Mesendoderm (in vitro differentiated cells): ENCODE data around the gene AKAP13.

ENCODE experiments used
- DNase-seq: peaks from one replicate; pipeline ENCODE4 v3.0.0; 2013
- H2AK5ac ChIP-seq: 2 replicates; pipeline ENCODE4 v1.6.1; 2013; ENCODE audit warnings: low read length, inconsistent platforms
- H2BK120ac ChIP-seq: 2 replicates; pipeline ENCODE4 v1.6.1; 2013; ENCODE audit warnings: low read depth, mild to moderate bottlenecking, low read length, moderate library complexity, mixed read lengths
- H2BK15ac ChIP-seq: replicated peaks from 2 replicates; pipeline ENCODE4 v1.6.1; 2013; ENCODE audit warnings: low read depth, mild to moderate bottlenecking, moderate library complexity
- H2BK5ac ChIP-seq: 2 replicates; pipeline ENCODE4 v1.6.1; 2013; ENCODE audit warnings: low read length, inconsistent platforms
- H3K18ac ChIP-seq: 2 replicates; pipeline ENCODE4 v1.6.1; 2013; ENCODE audit warnings: mild to moderate bottlenecking, low read length, mixed read lengths
- H3K23ac ChIP-seq: one replicate; pipeline ENCODE4 v1.6.1; 2013; ENCODE audit warnings: low read length
- H3K27ac ChIP-seq: 2 replicates; pipeline ENCODE4 v1.5.1; 2013; ENCODE audit warnings: low read depth, mild to moderate bottlenecking, inconsistent platforms, low read length, moderate library complexity
- H3K27me3 ChIP-seq: 2 replicates; pipeline ENCODE4 v1.6.1; 2013; ENCODE audit warnings: low read length, control low read depth, mild to moderate bottlenecking, inconsistent platforms; ENCODE audit not compliant: insufficient read depth, poor library complexity
- H3K36me3 ChIP-seq: 2 replicates; pipeline ENCODE4 v1.6.1; 2013; ENCODE audit warnings: low read length, inconsistent platforms; ENCODE audit not compliant: control insufficient read depth, insufficient read depth
- H3K4ac ChIP-seq: one replicate; pipeline ENCODE4 v1.6.1; 2013; ENCODE audit warnings: low read depth, mild to moderate bottlenecking, low read length, moderate library complexity
- H3K4me1 ChIP-seq: 2 replicates; pipeline ENCODE4 v1.6.1; 2013; ENCODE audit warnings: low read depth, low read length, inconsistent platforms; ENCODE audit not compliant: control insufficient read depth
- H3K4me2 ChIP-seq: 2 replicates; pipeline ENCODE4 v1.6.1; 2013; ENCODE audit warnings: low read length
- H3K4me3 ChIP-seq: 2 replicates; pipeline ENCODE4 v1.5.1; 2013; ENCODE audit warnings: mild to moderate bottlenecking, low read length
- H3K56ac ChIP-seq: one replicate; pipeline ENCODE4 v1.6.1; 2013; ENCODE audit warnings: low read length
- H3K79me1 ChIP-seq: 2 replicates; pipeline ENCODE4 v1.6.1; 2013; ENCODE audit warnings: low read length, inconsistent platforms
- H3K79me2 ChIP-seq: 2 replicates; pipeline ENCODE4 v1.6.1; 2013; ENCODE audit warnings: mild to moderate bottlenecking, low read length; ENCODE audit not compliant: control insufficient read depth, insufficient read depth
- H3K9ac ChIP-seq: 2 replicates; pipeline ENCODE4 v1.6.1; 2013; ENCODE audit warnings: low read length, inconsistent platforms
- H4K5ac ChIP-seq: one replicate; pipeline ENCODE4 v1.6.1; 2013; ENCODE audit warnings: low read length
- H4K8ac ChIP-seq: one replicate; pipeline ENCODE4 v1.6.1; 2013; ENCODE audit warnings: low read depth, mild to moderate bottlenecking, control low read depth, low read length, moderate library complexity
- whole genome bisulfite sequencing: extraction: QIAGEN DNeasy Blood & Tissue Kit; methylation state at CpG from one replicate; pipeline ENCODE4 v1.1.7; 2013; ENCODE audit warnings: low lambda C conversion rate, missing lambda C conversion rate; ENCODE audit not compliant: insufficient coverage; ENCODE audit errors: extremely low coverage; 5-methylcytosine and 5-hydroxymethylcytosine counted together

AKAP13 gene

GRCh38 chr15:85741662-85742061 lies 361.3 kb downstream of the AKAP13 start:
- H3K4me2 ChIP-seq: no peak overlapping the region
- H3K36me3 ChIP-seq: peaks cover 5% of the 10 kb centered on the region
- H3K56ac ChIP-seq: no peak overlapping the region
- no peaks in the 10 kb centered on the region for H3K79me1 ChIP-seq
- H3K23ac ChIP-seq: no peak overlapping the region
- no peak overlapping the region for H3K4ac ChIP-seq
- no peak overlapping the region for H2BK15ac ChIP-seq
- no peak for DNase-seq
- no peak overlapping the region for H2AK5ac ChIP-seq
- no peaks in the 10 kb centered on the region for H3K79me2 ChIP-seq
- WGBS: no CpG with 5 or more reads among the region's 11 CpGs
- H3K9ac ChIP-seq: no peak overlapping the region
- no peak overlapping the region for H2BK120ac ChIP-seq
- no peaks in the 10 kb centered on the region for H3K27me3 ChIP-seq
- no peak overlapping the region for H3K18ac ChIP-seq
- H2BK5ac ChIP-seq: no peak overlapping the region
- no peak overlapping the region for H3K27ac ChIP-seq
- H4K8ac ChIP-seq: no peak overlapping the region
- H4K5ac ChIP-seq: no peak overlapping the region
- no peak overlapping the region for H3K4me3 ChIP-seq
- no peaks in the 10 kb centered on the region for H3K4me1 ChIP-seq

DNA sequence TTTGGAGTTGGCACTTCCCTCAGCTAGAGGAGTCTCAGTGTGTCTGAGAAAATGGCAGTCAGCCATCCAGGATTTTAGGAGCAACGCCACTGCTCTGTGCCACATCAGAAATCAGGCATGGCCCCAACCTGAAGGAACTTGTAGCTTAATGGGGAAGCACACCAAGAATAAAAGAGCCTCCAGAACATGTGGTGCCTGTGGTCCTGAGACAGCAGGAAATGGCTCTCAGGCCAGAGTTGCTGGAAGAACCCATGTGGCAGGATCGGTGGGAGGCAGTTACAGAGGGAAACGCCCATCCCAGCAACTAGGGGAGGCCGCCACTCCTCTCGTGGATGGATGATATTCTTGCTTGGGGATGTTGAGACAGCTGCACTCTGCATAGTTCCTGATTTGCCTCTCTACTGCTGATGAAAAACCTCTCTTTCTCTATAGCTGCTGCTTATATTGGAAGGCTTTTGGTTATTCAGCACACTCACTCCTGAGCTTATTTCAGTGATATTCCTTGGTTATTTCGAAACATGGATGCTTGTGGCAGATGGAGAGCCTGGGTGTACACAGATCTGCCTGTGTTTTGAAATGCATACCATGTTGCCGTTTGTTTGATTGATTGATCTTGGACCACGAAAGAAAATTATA lies 361.9 kb downstream of the AKAP13 start:
- no peak overlapping the region for H2AK5ac ChIP-seq
- H3K27me3 ChIP-seq: no peaks in the 10 kb centered on the region
- H2BK5ac ChIP-seq: no peak overlapping the region
- H3K4me3 ChIP-seq: no peak overlapping the region
- H3K79me1 ChIP-seq: no peaks in the 10 kb centered on the region
- no peak overlapping the region for H4K5ac ChIP-seq
- H3K4me2 ChIP-seq: no peak overlapping the region
- no peak overlapping the region for H3K23ac ChIP-seq
- H2BK15ac ChIP-seq: no peak overlapping the region
- no peaks in the 10 kb centered on the region for H3K79me2 ChIP-seq
- no peak overlapping the region for H4K8ac ChIP-seq
- no peak overlapping the region for H3K4ac ChIP-seq
- no peak overlapping the region for H2BK120ac ChIP-seq
- H3K36me3 ChIP-seq: peaks cover 5% of the 10 kb centered on the region
- no peak overlapping the region for H3K27ac ChIP-seq
- no peak overlapping the region for H3K18ac ChIP-seq
- H3K56ac ChIP-seq: no peak overlapping the region
- DNase-seq: no peak
- H3K9ac ChIP-seq: no peak overlapping the region
- no peaks in the 10 kb centered on the region for H3K4me1 ChIP-seq
- no CpG with 5 or more reads among the region's 8 CpGs for WGBS

DNA sequence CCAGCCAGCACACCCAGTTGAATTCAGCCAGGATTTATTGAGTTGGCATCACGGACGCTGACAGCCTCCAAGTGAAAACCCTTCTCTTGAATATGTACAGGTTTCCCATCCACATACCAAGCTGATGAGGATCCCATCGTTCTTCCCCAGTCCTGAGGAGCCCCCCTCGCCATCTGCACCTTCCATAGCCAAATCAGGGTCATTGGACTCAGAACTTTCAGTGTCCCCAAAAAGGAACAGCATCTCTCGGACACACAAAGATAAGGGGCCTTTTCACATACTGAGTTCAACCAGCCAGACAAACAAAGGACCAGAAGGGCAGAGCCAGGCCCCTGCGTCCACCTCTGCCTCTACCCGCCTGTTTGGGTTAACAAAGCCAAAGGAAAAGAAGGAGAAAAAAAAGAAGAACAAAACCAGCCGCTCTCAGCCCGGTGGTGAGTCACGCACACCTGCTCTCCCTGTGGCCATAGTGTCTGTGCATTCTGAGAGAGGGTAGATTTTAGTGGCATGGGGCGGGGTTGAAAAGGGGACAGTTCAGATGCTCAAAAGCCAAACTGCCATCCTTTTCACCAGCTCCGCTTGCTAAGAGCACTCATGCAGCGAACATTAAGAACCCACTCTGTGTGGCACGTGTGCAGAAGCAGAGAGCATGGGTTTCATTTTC lies 363.1 kb downstream of the AKAP13 start:
- Histone ChIP-seq H2BK120ac (no peak overlapping the region), H3K4ac (no peak overlapping the region), H3K23ac (no peak overlapping the region), H3K4me2 (no peak overlapping the region), H3K18ac (no peak overlapping the region), H4K5ac (no peak overlapping the region), H3K9ac (no peak overlapping the region), H2BK5ac (no peak overlapping the region), H2AK5ac (no peak overlapping the region), H3K27me3 (no peaks in the 10 kb centered on the region), H3K56ac (no peak overlapping the region), H3K27ac (no peak overlapping the region), H4K8ac (no peak overlapping the region), H3K79me2 (no peaks in the 10 kb centered on the region), H3K4me1 (no peaks in the 10 kb centered on the region), H3K79me1 (no peaks in the 10 kb centered on the region), H2BK15ac (no peak overlapping the region), H3K36me3 (peaks cover 5% of the 10 kb centered on the region), H3K4me3 (no peak overlapping the region)
- WGBS: no CpG with 5 or more reads among the region's 14 CpGs
- no peak for DNase-seq

GRCh38 chr15:85744579-85744978 lies 364.2 kb downstream of the AKAP13 start:
- H3K18ac ChIP-seq: no peak overlapping the region
- H2BK120ac ChIP-seq: no peak overlapping the region
- H3K4me1 ChIP-seq: no peaks in the 10 kb centered on the region
- no peaks in the 10 kb centered on the region for H3K79me1 ChIP-seq
- no peak overlapping the region for H3K4ac ChIP-seq
- H3K9ac ChIP-seq: no peak overlapping the region
- no peak overlapping the region for H3K27ac ChIP-seq
- no peak overlapping the region for H3K56ac ChIP-seq
- no peak overlapping the region for H2AK5ac ChIP-seq
- H4K8ac ChIP-seq: no peak overlapping the region
- no peak overlapping the region for H4K5ac ChIP-seq
- H3K4me3 ChIP-seq: no peak overlapping the region
- no peaks in the 10 kb centered on the region for H3K79me2 ChIP-seq
- no peak overlapping the region for H3K4me2 ChIP-seq
- H2BK15ac ChIP-seq: no peak overlapping the region
- no CpG with 5 or more reads among the region's 10 CpGs for WGBS
- H2BK5ac ChIP-seq: no peak overlapping the region
- H3K23ac ChIP-seq: no peak overlapping the region
- H3K36me3 ChIP-seq: peaks cover 5% of the 10 kb centered on the region
- DNase-seq: no peak
- H3K27me3 ChIP-seq: no peaks in the 10 kb centered on the region

DNA sequence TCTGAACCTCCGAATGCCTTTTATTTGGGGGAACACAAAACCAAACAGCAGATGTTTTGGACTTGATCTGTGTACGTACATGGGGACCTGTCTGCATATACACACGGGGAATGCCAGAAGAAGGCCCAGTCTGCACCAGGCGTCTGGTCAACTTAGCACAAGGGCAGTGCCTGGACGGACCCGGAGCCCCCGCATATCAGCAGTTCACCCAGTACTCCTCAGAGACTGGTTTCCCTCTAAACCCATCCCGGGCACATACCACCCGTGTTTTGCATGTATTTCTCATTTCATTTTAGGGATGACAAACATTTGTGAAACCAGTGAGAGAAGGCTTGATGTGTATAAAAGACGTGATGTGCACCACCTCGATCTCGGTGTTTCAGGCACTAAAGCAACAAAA lies 364.6 kb downstream of the AKAP13 start:
- no peaks in the 10 kb centered on the region for H3K4me1 ChIP-seq

More for the DNA sequence above, 364.6 kb downstream of the AKAP13 start:
- no peak overlapping the region for H3K56ac ChIP-seq
- H3K36me3 ChIP-seq: peaks cover 5% of the 10 kb centered on the region
- H3K27me3 ChIP-seq: no peaks in the 10 kb centered on the region
- no peaks in the 10 kb centered on the region for H3K79me1 ChIP-seq
- H3K4me2 ChIP-seq: no peak overlapping the region
- no peak overlapping the region for H2AK5ac ChIP-seq
- no peak overlapping the region for H3K9ac ChIP-seq
- H3K4me3 ChIP-seq: no peak overlapping the region
- no CpG with 5 or more reads among the region's 12 CpGs for WGBS
- no peak overlapping the region for H3K23ac ChIP-seq
- no peak overlapping the region for H3K18ac ChIP-seq
- H4K8ac ChIP-seq: no peak overlapping the region
- no peak overlapping the region for H2BK15ac ChIP-seq
- no peak overlapping the region for H3K27ac ChIP-seq
- H3K79me2 ChIP-seq: no peaks in the 10 kb centered on the region
- no peak overlapping the region for H4K5ac ChIP-seq
- H2BK120ac ChIP-seq: no peak overlapping the region
- no peak for DNase-seq
- H2BK5ac ChIP-seq: no peak overlapping the region
- H3K4ac ChIP-seq: no peak overlapping the region
